Measurements from ENCODE around the gene RBP2.

DNA sequence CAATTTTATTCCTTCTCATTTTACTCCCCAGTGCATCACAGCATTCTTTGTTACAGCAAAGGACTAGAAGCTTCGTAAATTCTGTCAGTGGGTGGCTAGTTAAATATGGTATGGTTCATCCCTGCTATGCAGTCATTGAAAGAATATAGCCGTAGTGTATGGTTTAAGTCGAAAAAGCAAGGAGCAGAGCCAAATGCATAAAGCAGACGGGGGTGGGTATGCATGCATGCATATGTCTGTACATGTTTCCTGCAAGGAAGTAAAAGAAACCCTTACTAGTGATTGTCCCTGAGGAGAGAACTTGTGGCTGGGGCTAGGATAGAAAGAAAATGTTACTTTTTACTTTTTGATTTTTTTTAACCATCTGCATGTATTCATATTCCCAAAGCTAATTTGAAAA is 19.9 kb downstream of the RBP2 start:
- TF ChIP-seq, protein P1, sequence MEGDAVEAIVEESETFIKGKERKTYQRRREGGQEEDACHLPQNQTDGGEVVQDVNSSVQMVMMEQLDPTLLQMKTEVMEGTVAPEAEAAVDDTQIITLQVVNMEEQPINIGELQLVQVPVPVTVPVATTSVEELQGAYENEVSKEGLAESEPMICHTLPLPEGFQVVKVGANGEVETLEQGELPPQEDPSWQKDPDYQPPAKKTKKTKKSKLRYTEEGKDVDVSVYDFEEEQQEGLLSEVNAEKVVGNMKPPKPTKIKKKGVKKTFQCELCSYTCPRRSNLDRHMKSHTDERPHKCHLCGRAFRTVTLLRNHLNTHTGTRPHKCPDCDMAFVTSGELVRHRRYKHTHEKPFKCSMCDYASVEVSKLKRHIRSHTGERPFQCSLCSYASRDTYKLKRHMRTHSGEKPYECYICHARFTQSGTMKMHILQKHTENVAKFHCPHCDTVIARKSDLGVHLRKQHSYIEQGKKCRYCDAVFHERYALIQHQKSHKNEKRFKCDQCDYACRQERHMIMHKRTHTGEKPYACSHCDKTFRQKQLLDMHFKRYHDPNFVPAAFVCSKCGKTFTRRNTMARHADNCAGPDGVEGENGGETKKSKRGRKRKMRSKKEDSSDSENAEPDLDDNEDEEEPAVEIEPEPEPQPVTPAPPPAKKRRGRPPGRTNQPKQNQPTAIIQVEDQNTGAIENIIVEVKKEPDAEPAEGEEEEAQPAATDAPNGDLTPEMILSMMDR (IDR thresholded peaks at IDR 0.05; ENCODE audit: low read depth, low read length): no peak
- TF ChIP-seq EZH2phosphoT487 (IDR thresholded peaks at IDR 0.05; ENCODE audit: low read depth): no peak

Measured in OCI-LY3 (cell line).